ENCODE results near the gene CLRN3.

Gene CLRN3

DNA sequence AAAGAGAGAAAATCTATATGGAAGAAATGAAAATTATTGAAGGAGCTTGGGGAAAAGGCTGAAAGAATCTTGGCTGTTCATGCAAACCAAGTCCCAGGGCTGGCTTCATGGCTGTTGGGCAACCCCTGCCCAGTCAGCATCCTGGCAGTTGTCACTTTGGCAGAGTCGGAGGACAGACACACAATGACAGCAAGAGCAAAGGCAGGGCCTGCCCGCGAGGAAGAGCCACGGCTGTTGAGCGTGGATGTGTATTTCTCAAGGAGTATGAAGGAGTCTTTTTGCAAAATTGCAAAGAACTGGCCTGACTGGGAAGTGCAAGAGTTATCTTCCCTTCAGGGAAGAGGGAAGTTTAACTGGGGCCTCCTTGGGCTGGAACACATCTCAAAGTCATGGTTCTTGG, 25.8 kb upstream of the CLRN3 start:
- no peak for DNase-seq

DNA sequence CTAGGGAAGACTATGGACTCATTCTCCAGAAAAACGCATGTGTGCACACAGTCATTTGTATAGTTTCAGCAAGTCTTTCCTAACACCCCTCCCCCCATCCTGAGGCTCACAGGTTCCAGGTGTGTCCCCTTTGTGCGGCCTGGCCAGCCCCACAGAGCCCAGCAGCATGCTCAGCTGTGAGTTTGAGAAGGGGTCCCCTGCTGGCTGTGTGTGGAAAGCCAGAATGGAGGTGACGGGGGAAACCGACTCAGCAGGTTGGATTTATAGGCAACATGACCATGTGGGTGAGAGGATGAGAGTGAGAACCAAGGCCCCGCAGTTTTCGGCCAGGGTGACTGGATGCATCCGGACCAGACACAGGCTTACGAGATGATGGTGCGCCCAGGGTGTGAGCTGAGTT, 24.1 kb upstream of the CLRN3 start:
- DNase-seq: no peak

DNA sequence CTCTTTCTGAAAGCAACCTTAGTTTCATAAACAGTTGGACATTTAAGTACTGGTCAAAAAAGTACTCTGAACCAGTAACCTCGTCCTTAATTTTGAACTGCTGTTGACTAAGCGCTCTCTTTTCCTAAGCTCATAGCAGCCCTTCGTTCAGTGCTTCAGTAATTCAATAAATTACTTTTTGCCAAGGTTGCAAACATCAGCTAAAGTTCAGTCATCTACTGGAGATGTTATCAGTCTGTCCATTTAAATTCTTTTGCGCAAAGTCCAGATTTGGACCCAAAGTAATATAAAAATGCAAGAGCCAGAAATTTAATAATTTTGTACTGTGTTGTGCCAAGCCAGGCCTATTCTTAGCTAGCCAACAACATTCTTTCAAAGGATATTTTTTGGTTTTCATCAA, 22.6 kb upstream of the CLRN3 start:
- DNase-seq: no peak

DNA sequence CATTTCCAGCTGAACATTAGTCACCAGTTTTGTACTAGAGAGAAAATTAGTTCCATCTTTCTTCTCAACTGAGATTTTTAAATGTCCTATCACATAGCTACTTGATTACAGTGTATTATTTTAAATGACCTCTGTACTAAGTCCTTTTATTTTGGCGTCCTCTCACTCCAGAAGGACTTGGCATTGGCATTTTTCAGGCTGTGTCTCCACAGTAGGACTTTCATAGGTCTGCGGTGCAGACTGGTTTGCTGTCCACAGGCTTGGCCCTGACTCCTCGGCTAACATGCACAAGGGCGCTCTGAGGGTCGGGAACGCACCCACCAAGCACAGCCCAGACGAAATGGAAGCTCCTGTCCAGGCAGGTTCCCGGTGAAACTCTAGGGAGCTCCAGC, 20.6 kb upstream of the CLRN3 start:
- DNase-seq: no peak

DNA sequence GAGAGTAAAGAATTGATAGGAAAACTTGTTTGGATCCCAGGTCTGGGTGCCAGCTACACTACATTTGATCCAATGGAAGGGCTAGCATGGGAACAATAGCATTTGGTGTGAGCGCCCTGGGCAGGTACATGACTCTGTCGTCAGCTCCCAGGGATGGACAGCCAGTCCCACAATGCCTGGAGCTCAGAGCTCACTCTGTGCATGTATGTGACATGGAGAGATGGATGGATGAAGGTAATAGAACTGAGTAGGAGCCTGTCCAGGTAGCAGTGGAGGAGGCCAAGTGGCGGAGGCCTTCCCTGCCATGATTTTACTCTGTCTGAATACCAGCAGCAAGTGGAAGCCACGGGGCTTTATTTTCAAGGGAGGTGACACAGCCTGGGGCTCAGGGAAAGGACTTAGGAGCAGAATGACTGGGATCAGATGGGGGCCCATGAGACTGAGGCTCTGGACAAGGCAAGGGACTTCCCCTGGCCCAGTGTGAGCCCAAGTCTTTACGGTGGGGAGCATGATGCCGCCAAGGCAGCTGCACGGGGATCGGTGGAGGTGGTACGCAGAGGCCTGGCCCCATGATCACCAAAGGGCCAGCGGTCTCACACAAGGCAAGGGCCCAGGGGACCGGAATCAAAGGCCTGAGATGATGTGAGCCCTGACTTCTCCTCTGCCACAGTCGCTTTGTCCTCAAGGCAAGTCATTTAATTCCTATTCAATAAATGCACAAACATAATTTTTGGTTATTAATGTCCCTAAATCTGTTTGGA, 20.0 kb upstream of the CLRN3 start:
- no peak for DNase-seq

DNA sequence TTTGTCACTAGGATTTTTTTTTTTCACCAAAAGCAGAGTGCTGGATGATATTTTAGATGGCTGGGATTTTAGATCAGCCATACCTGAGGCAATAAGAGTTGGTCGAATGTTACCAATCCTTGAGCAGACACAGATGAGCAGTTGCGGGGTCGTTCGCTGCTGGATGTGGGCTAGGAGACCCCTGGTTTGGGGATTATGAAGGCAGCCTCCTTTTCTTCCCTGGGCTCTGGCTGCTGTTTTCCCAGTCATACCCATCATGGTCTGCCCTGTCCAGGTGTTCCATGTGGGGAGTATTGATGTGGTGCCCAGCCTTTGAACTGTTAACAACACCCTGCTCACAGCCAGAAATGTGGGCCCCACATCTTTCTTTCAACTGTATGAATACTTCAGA, 19.1 kb upstream of the CLRN3 start:
- no peak for DNase-seq

DNA sequence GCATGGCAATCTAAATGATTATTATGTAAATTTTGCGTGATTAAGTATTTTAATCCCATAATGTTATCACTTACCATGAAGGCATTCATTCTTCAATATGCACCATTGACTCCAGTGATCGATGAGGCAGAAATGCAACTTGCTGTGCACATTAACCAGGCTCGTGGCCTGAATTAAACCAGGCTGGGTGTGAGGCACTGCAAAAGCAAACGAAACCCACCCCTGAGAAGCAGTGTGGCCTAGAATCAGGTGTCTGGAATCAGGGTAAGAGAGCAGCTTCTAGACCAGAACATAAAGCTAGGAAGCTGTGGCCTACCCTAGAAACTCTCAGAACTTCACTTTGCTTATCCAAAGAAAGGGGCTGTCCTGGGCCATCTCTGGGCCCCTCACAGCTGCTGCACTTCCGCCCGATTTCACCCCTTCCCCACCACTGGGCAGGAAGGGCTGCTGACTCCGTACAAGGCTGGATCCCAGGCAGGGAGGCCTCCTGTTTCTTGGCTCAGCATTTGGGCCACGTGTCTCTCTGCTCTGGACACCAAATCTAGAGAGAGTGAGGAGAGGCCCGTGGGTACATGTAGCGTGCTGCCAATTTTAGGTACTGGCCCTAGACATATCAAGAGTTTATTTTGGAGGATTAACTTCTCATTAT, 18.6 kb upstream of the CLRN3 start:
- DNase-seq: no peak

DNA sequence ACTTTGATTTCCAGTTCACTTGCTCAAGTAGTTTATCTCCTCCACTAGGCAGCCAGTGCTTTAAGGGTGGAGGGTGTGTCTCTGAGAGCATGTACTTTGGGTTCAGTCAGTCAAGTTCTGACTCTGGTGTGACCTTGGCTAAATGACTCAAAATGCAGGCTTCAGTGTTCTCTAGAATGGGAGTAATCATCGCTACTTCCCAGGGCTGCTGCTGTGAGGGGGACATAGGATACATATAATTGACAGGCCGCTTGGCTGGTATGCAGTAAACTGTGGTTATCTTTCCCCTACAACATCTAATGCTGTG, 17.7 kb upstream of the CLRN3 start:
- no peak for DNase-seq

DNA sequence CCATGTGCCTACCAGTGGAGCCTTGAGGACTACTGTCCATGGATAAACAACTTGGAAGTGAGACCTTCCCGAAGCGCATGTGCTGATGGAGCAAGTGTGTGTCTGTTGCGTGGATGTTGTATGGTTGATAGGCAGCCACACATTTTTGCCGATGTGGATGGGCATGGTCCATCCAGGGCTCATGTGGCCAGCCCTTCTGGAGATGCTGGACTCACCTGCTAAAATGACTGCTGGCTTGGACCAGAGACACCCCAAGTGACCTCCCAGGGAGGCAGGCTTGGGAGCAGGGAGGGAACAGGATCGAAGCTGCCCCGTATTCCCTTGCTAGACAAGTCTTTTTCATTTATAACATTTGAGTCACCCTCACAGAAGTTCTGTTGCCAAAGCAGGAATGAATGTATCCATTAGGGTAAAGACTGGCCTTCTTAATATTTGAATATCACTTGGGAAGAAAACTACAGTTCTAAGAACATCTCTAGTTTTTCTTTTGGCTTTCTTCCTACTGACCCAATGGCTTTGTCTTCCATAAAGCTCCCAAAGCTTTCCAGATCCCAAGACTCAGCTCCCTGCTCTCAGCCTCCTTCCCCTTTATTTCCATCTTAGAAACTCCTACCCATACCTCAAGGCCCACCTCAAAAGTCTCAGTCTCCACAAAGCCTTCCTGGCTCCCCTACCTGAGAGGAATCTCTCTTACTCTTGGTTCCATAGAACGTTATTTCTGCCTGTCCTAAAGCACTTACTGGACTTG, 17.1 kb upstream of the CLRN3 start:
- DNase-seq: no peak

DNA sequence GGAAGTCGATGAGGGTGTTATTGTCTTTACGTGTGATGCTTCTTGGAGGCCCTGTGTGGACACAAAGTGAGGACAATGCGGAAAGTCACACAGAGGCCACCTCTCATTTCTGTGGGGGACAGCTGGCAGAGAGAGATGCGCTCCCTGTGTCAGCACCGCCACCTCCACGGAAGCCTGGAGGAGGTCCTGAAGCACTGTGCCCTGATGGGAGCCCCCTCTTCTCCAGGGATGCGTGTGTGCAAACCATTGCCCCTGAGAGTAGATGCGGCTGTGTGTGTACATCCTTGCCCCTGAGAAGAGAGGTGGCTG, 16.2 kb upstream of the CLRN3 start:
- no peak for DNase-seq

DNA sequence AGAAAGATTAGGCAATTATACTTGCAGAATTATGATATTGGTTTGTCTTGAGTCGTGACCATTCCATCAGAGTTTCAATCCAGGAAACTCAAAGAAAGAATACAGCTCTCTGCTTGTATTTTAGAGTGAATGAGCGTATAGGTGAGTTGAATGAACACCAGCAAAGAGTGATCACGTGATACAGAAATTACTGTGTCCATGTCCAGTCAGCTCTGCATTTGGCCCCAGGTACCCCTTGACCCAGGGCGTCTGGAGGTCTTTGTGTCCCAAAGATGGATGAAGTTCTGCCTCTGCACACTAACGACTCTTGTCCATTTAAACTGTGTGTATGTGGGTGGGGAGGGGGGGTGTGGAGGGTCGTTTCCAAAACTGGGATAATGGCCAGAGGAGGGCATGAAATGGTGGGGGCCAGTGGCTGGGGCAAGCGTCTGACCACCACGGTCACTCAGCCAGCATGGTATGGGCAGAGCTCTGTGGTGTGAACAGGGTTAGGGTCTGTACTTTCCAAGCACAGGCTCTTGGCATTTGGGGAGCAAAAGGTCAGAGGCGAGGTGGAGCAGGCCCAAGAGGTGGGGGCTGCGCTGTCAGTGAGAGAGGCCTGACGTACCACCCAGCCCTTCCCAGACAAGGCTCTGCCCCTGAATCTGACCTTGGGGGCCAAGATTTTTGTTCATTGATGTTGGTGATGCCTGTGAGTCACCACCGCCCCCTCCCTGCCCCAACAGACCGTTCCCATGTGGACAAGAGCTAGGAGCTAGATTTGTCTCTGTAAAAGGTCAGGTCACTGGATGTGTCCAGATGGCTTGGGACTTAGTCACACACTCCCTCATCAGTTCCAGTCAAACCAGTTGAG, 15.6 kb upstream of the CLRN3 start:
- no peak for DNase-seq

DNA sequence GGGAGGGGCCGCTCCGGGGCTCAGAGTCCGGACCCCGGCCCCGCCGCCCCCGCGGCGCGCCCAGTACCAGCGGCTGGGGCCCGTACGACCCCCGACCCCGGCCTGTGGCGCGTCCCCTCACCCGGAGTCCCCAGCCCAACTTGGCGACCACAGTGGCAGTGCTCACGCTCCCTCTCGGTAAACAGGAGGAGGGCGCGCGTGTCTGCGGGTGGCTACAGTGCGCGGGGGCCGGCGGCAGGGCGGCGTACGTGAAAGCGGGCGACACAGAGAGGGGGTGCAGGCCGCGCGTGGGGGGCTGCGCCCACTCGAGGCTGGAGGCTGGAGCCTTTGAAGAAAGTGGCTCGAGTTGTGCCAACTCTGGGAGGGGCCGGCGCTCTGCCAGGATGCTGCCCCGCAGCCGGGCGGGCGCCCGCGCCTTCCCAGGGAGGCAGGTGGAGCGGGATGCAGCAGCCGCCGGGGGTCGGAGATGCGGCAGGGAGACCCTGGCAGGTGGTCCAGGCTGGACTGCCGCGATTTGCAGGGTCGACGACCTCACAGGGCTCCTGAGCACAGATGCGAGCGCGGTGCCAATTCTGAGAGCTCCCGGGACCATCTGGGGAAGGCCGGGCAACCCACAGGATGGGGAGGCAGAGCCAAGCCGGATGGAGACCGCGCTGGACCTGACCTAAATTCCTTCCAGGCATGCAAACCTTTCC, 14.8 kb upstream of the CLRN3 start:
- peak; percentile 17 to 26 for DNase-seq

DNA sequence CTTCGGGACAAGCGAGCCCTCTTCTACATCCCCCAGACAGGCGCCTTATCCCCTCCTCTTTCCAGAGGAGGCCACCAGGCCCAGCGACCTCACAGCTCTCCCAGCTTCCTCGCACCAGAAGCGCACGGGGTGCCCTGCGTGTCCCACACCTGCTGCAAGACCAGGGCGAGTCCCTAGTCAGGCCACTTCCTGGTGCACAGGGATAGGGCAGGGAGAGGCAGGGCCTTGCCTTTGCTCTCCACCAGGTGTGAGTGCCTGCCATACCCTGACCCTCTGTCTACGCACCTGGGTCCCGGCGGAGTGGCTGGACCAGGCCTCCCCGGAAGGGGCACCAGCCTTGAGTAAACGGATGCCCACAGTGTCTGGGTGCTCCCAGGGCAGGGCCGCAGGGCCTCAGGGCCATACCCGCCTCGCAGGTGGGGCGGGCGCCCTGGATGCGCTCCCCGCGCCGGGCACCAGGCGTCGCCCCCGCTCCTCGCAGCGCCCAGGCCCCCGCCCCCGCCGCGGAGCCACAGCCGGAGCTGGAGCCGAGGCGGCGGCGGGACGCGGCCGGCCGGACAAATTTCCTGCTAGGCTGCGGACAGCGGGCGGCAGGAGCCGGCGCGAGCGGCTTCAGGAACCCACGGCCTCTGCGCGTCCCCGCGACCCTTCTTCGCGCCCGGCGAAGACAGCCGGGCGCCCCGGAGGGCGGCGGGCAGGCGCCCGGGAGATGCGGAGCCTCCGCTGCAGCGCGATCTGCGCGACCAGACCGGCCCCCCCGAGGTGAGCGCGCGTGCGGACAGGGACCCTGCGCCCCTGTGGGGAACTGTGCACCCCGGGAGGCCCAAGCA, 14.0 kb upstream of the CLRN3 start, which contains the start of gene PTPRE:
PTPRE (plus strand) TSS at position 556 of the 830 bp plus-strand sequence. CDS start 133,779 bp downstream, outside the sequence.
- peak; percentile 65 to 80 for DNase-seq

DNA sequence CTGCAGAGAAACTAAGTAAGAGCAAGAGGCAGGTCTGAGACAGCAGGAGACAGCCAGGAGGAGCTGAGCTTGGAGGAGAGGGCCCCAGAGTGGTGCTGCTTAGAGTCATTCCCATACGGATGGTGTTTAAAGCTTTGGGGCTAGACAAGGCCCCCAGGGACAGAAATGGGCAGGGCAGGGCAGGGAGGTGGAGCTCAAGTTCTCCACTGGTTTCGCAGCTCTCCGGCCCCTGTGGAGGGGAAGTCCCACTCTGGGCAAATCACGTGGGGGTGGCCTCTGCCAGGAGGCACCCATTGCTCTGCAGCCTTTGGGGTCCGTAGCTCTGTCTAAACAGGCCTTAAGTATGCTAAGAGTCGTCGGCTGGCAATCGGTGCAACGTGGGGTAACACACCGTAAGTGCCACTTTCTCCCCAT, 13.1 kb upstream of the CLRN3 start:
- DNase-seq: no peak

DNA sequence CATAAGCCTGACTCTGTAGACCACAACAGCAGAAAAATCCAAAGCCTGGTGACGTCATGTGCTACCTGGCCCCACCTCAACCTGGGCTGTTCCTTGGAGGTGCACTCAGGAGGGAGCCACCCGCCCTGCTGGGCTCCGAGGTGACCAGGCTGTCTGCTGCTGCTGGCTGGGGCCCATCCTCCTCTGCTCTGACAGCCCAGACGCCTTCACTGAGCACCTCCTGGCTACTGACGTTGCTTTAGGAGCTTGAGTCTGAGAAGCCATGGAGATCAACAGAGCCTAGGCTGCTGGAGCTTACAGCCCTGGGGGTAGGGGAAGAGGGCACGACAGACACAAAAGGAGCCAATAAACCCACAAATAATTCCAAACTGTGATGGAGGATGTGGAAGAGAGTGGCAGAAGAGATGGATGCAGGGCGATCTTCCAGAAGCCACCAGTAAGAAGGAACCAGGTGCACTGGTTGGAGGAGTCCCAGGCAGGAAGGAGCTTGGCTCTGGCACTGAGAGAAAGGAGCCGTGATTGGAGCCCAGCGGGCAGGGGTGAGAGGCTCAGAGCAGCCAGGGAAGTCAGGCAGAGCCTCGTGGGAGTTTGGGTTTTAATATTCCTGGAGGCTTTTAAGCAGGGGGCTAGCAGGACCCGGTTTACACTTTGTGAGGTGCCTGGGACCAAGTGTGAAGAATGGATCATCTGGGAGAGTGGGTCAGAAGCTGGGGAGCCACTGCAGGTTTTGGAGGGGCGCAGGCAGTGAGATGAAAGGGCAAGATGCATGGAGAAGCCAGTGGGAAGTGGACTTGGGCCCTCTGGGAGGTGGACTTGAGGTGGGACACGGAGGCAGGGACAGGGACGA, 12.5 kb upstream of the CLRN3 start:
- DNase-seq: no peak

DNA sequence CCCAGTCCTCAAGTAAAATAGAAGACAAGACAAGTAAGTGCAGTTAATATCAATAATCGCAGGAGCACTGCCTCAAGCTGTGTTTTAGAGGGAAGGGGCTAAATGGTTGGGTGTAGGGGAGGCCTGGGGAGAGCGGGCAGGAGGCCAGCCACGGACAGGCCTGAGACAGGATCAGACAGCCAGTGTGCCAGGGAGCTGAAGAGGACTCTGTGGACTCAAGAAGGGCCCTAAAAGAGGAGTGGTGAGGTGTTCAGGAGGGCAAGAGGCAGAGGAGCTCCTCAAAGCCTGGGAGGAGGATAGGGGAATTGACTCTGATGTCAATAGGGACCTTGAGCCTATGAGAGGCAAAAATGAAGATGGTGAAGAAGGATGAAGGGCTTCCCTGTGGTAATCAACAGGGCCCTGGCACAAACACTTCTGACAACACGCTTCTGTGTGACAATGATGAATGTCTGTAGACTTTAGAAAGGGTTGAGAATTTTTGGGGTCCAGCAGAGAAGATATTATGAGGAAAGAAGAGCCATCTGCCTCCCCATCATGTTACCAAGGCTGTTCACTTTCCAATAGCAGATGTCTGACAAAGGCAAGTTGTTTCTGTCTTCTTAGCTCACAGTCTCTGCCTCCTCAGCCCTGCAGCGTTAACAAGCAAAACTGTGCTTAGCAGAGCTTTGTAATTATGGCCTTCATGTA, 11.7 kb upstream of the CLRN3 start:
- no peak for DNase-seq

DNA sequence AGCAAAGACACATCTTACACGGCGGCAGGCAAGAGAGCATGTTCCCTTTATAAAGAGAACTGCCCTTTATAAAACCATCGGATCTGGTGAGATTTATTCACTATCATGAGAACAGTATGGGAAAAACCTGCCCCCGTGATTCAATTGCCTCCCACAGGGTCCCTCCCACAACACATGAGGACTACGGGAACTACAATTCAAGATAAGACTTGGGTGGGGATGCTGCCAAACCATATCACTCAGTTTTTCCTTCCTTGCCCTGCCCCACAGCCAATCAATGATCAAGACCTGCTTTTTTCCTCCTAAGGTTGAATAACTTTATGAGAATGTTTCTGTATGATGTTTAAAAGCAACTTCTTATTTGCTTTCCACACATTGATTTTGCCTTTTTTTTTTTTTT, 11.0 kb upstream of the CLRN3 start:
- DNase-seq: no peak

DNA sequence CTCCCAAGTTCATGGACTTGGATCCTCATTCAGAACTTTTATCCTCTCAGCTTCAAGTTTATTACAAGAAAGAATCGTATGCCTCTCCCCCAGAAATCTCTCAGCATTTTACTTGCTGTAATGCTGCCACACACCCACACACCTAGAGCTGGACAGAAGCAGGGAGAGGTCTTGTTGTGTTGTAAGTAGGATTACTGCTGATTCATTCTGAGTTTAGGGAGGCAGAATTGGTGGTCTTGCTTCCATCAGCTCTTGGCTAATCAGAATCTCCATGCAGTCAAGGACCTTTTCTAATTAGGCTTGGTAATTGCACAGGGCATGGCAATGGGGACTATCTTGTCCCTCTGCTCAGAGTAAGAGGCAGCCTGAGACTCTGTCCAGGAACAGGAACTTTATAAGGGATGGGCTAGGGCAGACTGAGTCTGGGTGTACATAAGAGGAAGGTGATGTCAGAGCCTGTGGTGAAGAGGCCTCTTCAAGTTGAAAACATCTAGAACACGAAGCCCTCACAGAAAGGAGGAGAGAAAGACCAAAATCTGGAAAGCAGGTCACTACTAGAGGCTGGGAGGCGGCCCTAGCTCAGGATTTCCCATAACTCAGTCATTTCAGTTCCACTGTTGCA, 7.1 kb upstream of the CLRN3 start:
- DNase-seq: no peak

DNA sequence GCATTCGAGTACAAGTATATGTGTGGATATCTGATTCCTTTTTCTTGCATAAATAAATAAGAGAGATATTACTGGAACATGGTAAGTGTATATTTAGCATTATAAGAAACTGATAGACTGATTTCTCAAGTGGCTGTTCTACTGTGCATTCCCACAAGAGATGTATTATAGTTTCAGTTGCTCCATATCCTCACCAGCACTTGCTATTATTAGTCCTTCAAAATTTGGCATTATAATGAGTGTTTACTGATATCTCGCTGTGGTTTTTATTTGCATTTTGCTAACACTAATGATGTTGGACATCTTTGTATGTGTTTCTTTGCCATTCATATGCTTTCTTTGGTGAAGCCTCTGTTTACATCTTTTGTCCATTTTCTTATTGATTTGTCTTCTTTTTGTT, 4.4 kb upstream of the CLRN3 start:
- DNase-seq: no peak

DNA sequence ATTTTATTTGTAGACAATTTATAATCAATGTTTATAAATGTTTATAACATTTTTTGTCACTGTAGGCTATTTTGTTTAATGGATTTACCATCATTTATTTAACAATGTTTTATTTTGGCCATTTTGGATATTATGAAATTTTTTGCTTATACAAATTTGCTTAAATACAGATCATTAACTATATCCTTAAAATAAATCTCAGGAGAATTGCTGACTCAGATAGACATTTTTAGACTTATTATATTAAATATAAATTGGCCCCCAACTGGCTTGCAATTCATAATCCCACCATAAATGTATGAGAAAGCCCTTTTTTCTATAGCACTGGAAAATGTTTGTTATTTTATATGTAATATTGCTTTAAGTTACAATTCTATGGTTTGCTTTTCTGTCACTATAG, 3.8 kb upstream of the CLRN3 start:
- no peak for DNase-seq

All from stimulated activated CD4-positive, alpha-beta T cell treated with anti-CD3 and anti-CD28 coated beads, Interleukin-4, amount 100 ng/mL, for 4 hours (primary cell).